H1 (cell line): ENCODE data around the gene DYRK2. TPM values are rescaled to one million over a fixed set of nuclear protein-coding genes. Genes with fewer than 3 reads are reported as not detected.

Source experiments
- RXRA ChIP-seq: IDR thresholded peaks from 2 replicates; pipeline ENCODE4 v1.6.1; 2011; ENCODE audit warnings: low read depth, mild to moderate bottlenecking, low read length, moderate library complexity; ENCODE audit not compliant: insufficient read depth
- polyA plus RNA-seq, 7 experiments: library from polyadenylated mRNA; depleted of rRNA in 3 of 7; stranded (reverse) in 5 of 7; unstranded in 2 of 7; fragments of >200 nt in 5 of 7; fragments of 200-250 nt in 2 of 7; gene quantifications; 1 replicate in 5 of 7; 2 replicates in 1 of 7; 4 replicates in 1 of 7; pipeline versions ENCODE4 v1.2.1 to v1.2.3, GENCODE V29; 2011 to 2013; ENCODE audit warnings: missing spikeins in 2 of 7, mixed read lengths in 2 of 7
- total RNA-seq: library from RNA; stranded (reverse); fragmentation: NEBNext Ultra II Directional; extraction: Animal tissue kit (Norgen Biotek cat#: 25700); gene quantifications from 2 replicates; pipeline ENCODE4 v1.2.1, GENCODE V29; 2021
- TF ChIP-seq, protein P1 (sequence below): fragments of 300-600 bp; sonication (generic); IDR thresholded peaks from 2 replicates; pipeline ENCODE4 v1.7.1; 2012; ENCODE audit warnings: low read length, moderate library complexity, mild to moderate bottlenecking, inconsistent platforms; ENCODE audit not compliant: insufficient replicate concordance
- TF ChIP-seq, protein P2 (sequence below): IDR thresholded peaks from 2 replicates; pipeline ENCODE4 v1.6.1; 2012; ENCODE audit warnings: low read length, inconsistent platforms

The DYRK2 gene
- total and polyA plus RNA-seq, 2 of the 8 experiments (the other 6 are each of a cell fraction or from before 2014, with no cell fraction given): 11.2 to 31.6 TPM

DNA sequence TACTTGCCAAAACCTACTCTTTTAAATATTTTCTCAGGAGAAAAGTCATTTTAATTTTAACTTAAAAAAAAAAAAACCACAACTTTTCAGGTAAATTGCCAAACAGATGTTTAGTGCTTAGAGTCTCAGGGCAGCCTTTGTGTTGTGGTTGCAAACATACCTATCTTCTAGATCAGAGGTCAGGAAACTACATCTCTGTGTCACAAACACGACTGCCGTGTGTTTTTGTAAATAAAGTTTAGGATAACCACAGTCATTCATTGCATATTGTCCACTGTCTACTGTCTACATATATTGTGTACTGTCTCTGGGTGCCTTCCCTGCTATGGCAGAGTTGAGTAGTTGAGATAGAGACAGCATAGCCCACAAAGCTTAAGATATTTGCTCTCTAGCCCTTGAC lies 48.9 kb downstream of the DYRK2 start (continued):
- TF ChIP-seq, protein P1, sequence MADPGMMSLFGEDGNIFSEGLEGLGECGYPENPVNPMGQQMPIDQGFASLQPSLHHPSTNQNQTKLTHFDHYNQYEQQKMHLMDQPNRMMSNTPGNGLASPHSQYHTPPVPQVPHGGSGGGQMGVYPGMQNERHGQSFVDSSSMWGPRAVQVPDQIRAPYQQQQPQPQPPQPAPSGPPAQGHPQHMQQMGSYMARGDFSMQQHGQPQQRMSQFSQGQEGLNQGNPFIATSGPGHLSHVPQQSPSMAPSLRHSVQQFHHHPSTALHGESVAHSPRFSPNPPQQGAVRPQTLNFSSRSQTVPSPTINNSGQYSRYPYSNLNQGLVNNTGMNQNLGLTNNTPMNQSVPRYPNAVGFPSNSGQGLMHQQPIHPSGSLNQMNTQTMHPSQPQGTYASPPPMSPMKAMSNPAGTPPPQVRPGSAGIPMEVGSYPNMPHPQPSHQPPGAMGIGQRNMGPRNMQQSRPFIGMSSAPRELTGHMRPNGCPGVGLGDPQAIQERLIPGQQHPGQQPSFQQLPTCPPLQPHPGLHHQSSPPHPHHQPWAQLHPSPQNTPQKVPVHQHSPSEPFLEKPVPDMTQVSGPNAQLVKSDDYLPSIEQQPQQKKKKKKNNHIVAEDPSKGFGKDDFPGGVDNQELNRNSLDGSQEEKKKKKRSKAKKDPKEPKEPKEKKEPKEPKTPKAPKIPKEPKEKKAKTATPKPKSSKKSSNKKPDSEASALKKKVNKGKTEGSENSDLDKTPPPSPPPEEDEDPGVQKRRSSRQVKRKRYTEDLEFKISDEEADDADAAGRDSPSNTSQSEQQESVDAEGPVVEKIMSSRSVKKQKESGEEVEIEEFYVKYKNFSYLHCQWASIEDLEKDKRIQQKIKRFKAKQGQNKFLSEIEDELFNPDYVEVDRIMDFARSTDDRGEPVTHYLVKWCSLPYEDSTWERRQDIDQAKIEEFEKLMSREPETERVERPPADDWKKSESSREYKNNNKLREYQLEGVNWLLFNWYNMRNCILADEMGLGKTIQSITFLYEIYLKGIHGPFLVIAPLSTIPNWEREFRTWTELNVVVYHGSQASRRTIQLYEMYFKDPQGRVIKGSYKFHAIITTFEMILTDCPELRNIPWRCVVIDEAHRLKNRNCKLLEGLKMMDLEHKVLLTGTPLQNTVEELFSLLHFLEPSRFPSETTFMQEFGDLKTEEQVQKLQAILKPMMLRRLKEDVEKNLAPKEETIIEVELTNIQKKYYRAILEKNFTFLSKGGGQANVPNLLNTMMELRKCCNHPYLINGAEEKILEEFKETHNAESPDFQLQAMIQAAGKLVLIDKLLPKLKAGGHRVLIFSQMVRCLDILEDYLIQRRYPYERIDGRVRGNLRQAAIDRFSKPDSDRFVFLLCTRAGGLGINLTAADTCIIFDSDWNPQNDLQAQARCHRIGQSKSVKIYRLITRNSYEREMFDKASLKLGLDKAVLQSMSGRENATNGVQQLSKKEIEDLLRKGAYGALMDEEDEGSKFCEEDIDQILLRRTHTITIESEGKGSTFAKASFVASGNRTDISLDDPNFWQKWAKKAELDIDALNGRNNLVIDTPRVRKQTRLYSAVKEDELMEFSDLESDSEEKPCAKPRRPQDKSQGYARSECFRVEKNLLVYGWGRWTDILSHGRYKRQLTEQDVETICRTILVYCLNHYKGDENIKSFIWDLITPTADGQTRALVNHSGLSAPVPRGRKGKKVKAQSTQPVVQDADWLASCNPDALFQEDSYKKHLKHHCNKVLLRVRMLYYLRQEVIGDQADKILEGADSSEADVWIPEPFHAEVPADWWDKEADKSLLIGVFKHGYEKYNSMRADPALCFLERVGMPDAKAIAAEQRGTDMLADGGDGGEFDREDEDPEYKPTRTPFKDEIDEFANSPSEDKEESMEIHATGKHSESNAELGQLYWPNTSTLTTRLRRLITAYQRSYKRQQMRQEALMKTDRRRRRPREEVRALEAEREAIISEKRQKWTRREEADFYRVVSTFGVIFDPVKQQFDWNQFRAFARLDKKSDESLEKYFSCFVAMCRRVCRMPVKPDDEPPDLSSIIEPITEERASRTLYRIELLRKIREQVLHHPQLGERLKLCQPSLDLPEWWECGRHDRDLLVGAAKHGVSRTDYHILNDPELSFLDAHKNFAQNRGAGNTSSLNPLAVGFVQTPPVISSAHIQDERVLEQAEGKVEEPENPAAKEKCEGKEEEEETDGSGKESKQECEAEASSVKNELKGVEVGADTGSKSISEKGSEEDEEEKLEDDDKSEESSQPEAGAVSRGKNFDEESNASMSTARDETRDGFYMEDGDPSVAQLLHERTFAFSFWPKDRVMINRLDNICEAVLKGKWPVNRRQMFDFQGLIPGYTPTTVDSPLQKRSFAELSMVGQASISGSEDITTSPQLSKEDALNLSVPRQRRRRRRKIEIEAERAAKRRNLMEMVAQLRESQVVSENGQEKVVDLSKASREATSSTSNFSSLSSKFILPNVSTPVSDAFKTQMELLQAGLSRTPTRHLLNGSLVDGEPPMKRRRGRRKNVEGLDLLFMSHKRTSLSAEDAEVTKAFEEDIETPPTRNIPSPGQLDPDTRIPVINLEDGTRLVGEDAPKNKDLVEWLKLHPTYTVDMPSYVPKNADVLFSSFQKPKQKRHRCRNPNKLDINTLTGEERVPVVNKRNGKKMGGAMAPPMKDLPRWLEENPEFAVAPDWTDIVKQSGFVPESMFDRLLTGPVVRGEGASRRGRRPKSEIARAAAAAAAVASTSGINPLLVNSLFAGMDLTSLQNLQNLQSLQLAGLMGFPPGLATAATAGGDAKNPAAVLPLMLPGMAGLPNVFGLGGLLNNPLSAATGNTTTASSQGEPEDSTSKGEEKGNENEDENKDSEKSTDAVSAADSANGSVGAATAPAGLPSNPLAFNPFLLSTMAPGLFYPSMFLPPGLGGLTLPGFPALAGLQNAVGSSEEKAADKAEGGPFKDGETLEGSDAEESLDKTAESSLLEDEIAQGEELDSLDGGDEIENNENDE: no peak
- TF ChIP-seq, protein P2, sequence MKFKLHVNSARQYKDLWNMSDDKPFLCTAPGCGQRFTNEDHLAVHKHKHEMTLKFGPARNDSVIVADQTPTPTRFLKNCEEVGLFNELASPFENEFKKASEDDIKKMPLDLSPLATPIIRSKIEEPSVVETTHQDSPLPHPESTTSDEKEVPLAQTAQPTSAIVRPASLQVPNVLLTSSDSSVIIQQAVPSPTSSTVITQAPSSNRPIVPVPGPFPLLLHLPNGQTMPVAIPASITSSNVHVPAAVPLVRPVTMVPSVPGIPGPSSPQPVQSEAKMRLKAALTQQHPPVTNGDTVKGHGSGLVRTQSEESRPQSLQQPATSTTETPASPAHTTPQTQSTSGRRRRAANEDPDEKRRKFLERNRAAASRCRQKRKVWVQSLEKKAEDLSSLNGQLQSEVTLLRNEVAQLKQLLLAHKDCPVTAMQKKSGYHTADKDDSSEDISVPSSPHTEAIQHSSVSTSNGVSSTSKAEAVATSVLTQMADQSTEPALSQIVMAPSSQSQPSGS: no peak
- TF ChIP-seq RXRA: no peak
